HFFc6 (cell line): Measurements from ENCODE around the gene PLA2G3. TPM values are rescaled to one million over a fixed set of nuclear protein-coding genes. Genes with fewer than 3 reads are reported as not detected.

ENCODE experiments used
- DNase-seq: peaks from one replicate; pipeline ENCODE4 v3.0.0-alpha.2; 2018
- H3K27ac Mint-ChIP-seq: 2 replicates; pipeline ENCODE4 v1.8.0; 2020; ENCODE audit warnings: mild to moderate bottlenecking, mixed read lengths
- H3K27me3 Mint-ChIP-seq: 2 replicates; pipeline ENCODE4 v1.8.0; 2021; ENCODE audit warnings: mild to moderate bottlenecking, moderate library complexity, mixed read lengths; ENCODE audit not compliant: insufficient read depth
- H3K36me3 Mint-ChIP-seq: 2 replicates; pipeline ENCODE4 v1.8.0; 2021; ENCODE audit warnings: low read depth, mixed read lengths
- H3K4me1 Mint-ChIP-seq: 2 replicates; pipeline ENCODE4 v1.8.0; 2020; ENCODE audit warnings: low read depth, mixed read lengths
- H3K4me3 Mint-ChIP-seq: 2 replicates; pipeline ENCODE4 v1.8.0; 2020; ENCODE audit warnings: mild to moderate bottlenecking, moderate library complexity, mixed read lengths
- H3K9me3 Mint-ChIP-seq: 2 replicates; pipeline ENCODE4 v1.8.0; 2020; ENCODE audit warnings: mild to moderate bottlenecking, mixed read lengths
- CTCF ChIP-seq: fragments of 200-600 bp; sonication (generic); IDR thresholded peaks from 2 replicates; pipeline ENCODE4 v1.5.0; 2021; ENCODE audit warnings: antibody characterized with exemption, mild to moderate bottlenecking
- total RNA-seq, 6 experiments: library from RNA; stranded (reverse); fragmentation: NEBNext Ultra II Directional; extraction: Animal tissue kit (Norgen Biotek cat#: 25700); gene quantifications; 2 replicates in 1 of 6; 3 replicates in 5 of 6; pipeline ENCODE4 v1.2.3, GENCODE V29; 2021

PLA2G3 gene
- total RNA-seq, 6 experiments from 2014 or later = 0.05 TPM; not detected in 5

GRCh38 chr22:31126869-31127175, 13.5 kb downstream of the PLA2G3 start:
- H3K4me3 Mint-ChIP-seq = no peak overlapping the region
- H3K36me3 Mint-ChIP-seq = no peaks in the 10 kb centered on the region
- no peak for TF ChIP-seq CTCF
- H3K27me3 Mint-ChIP-seq = peaks cover 5% of the 10 kb centered on the region; the same call in 1 of the 2 replicates
- no peak overlapping the region for H3K27ac Mint-ChIP-seq
- peaks cover 6% of the 10 kb centered on the region for H3K4me1 Mint-ChIP-seq
- no peaks in the 10 kb centered on the region for H3K9me3 Mint-ChIP-seq
- no peak for DNase-seq

DNA sequence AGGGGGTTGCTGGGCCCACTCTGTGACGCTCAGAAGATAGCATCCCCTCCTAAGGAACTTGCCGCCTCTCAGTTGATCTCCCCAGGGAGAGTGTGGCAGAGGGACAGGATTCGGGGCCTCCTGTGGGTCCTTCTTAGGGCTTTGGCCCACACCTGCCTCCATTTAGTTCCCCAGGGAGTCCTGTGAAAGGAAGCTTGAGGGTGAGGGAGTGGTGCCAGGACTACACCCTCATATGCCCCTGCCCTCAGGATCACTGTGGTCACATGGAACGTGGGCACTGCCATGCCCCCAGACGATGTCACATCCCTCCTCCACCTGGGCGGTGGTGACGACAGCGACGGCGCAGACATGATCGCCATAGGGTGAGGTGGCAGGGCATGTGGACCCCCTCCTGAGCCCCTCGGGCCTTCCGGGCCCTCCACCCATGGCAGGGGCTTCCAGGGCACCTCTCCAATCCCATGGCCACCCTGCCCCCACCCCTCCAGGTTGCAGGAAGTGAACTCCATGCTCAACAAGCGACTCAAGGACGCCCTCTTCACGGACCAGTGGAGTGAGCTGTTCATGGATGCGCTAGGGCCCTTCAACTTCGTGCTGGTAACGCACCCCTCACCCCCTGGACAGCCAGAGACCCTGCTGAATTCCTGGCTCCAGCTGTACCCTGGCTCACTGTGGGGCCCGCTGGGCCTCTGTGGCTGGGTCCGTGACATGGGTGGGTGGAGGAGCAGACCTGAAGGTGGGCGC, 14.0 kb downstream of the PLA2G3 start:
- Mint-ChIP-seq H3K27me3 (peaks cover 9% of the 10 kb centered on the region), H3K9me3 (no peaks in the 10 kb centered on the region), H3K36me3 (no peaks in the 10 kb centered on the region), H3K4me3 (no peak overlapping the region), H3K4me1 (peaks cover 6% of the 10 kb centered on the region), H3K27ac (no peak overlapping the region)
- no peak for TF ChIP-seq CTCF
- DNase-seq = no peak

DNA sequence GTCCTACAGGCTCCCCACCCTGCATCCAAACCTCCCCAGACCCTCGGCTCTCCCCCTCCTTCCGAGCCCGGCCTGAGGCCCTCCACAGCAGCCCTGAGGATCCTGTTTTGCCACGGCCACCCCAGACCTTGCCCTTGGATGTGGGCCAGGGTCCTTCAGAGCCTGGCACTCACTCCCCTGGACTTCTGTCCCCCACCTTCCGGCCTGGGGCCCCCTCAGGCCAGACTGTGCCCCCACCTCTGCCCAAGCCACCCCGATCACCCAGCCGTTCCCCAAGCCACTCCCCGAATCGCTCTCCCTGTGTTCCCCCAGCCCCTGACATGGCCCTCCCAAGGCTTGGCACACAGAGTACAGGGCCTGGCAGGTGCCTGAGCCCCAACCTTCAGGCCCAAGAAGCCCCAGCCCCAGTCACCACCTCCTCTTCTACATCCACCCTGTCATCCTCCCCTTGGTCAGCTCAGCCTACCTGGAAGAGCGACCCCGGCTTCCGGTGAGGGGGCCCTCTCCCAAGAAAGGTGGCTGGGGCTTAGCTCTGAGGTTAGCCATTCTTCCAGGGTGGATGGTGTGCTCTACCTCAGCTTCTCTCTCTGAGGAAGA, 14.7 kb downstream of the PLA2G3 start:
- no peaks in the 10 kb centered on the region for H3K9me3 Mint-ChIP-seq
- H3K4me1 Mint-ChIP-seq = peaks cover 6% of the 10 kb centered on the region
- no peak for DNase-seq
- peaks cover 9% of the 10 kb centered on the region for H3K27me3 Mint-ChIP-seq
- H3K27ac Mint-ChIP-seq = no peak overlapping the region
- H3K36me3 Mint-ChIP-seq = no peaks in the 10 kb centered on the region
- no peak overlapping the region for H3K4me3 Mint-ChIP-seq
- no peak for TF ChIP-seq CTCF

DNA sequence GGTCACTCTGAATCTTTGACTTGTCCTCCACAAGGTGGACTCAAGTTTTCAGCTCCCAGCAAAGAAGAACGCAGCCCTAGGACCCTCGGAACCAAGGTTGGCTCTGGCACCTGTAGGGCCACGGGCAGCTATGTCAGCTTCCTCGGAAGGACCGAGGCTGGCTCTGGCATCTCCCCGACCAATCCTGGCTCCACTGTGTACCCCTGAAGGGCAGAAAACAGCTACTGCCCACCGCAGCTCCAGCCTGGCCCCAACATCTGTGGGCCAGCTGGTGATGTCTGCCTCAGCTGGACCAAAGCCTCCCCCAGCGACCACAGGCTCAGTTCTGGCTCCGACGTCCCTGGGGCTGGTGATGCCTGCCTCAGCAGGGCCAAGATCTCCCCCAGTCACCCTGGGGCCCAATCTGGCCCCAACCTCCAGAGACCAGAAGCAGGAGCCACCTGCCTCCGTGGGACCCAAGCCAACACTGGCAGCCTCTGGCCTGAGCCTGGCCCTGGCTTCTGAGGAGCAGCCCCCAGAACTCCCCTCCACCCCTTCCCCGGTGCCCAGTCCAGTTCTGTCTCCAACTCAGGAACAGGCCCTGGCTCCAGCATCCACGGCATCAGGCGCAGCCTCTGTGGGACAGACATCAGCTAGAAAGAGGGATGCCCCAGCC, 15.4 kb downstream of the PLA2G3 start:
- H3K9me3 Mint-ChIP-seq = no peaks in the 10 kb centered on the region
- TF ChIP-seq CTCF = no peak
- H3K27me3 Mint-ChIP-seq = peaks cover 9% of the 10 kb centered on the region
- H3K4me3 Mint-ChIP-seq = no peak overlapping the region
- no peak overlapping the region for H3K27ac Mint-ChIP-seq
- H3K36me3 Mint-ChIP-seq = no peaks in the 10 kb centered on the region
- peaks cover 6% of the 10 kb centered on the region for H3K4me1 Mint-ChIP-seq
- no peak for DNase-seq

- DNase-seq = no peak
- H3K9me3 Mint-ChIP-seq = no peaks in the 10 kb centered on the region
- no peaks in the 10 kb centered on the region for H3K36me3 Mint-ChIP-seq
- peaks cover 9% of the 10 kb centered on the region for H3K27me3 Mint-ChIP-seq
- H3K4me1 Mint-ChIP-seq = peaks cover 6% of the 10 kb centered on the region
- H3K4me3 Mint-ChIP-seq = no peak overlapping the region
- no peak overlapping the region for H3K27ac Mint-ChIP-seq
- no peak for TF ChIP-seq CTCF
Observed at GRCh38 chr22:31124290-31124689, 16.0 kb downstream of the PLA2G3 start.
